ENCODE measurements around the gene SRSF12. TPM values are rescaled to one million over a fixed set of nuclear protein-coding genes. Genes with fewer than 3 reads are reported as not detected.
A peak's percentile ranks its signal among the peaks of the same experiment; 100 is the strongest.

Gene SRSF12
- total RNA-seq = 1 to 10 TPM in 1 of 3 donors, under 1 TPM in 1, not detected in 1; 0.98 to 1.8 TPM

GRCh38 chr6:89117211-89118108 lies at the start of gene SRSF12:
SRSF12 (minus strand) TSS chr6:89118071; CDS start chr6:89117887, 184 bp downstream.
- TF ChIP-seq CTCF (IDR thresholded peaks at IDR 0.05) (no peak), POLR2AphosphoS5 (IDR thresholded peaks at IDR 0.05) (no peak), POLR2A (IDR thresholded peaks at IDR 0.05) (no peak)
- peak within 1 kb of the TSS; percentile 15 to 51 for H3K27ac ChIP-seq
- no peaks in the 10 kb centered on the region for H3K27me3 ChIP-seq
- no peaks in the 10 kb centered on the region for H3K9me3 ChIP-seq
- no peak for DNase-seq (ENCODE audit: low spot score in 2 of 2)
- peak within 1 kb of the TSS; percentile 52 to 84 (median 70) for H3K4me3 ChIP-seq
- H3K4me1 ChIP-seq = no peaks in the 10 kb centered on the region
- no peaks in the 10 kb centered on the region for H3K36me3 ChIP-seq
- intact Hi-C loops (cut with DNase I; ENCODE audit: low total_unique reads) = no loop called here

GRCh38 chr6:89162047-89162371 lies 44.1 kb upstream of the SRSF12 start:
- intact Hi-C loops (cut with DNase I; ENCODE audit: low total_unique reads) = no loop called here

GRCh38 chr6:89161326-89162046 lies 43.6 kb upstream of the SRSF12 start:
- no peaks in the 10 kb centered on the region for H3K27me3 ChIP-seq
- peak overlapping the region; percentile 73 to 79 for H3K27ac ChIP-seq
- peak overlapping the region in 1 of 3 donors; percentile 6 for H3K4me3 ChIP-seq
- intact Hi-C loops (cut with DNase I; ENCODE audit: low total_unique reads) = no loop called here
- H3K4me1 ChIP-seq = no peaks in the 10 kb centered on the region
- no peak for TF ChIP-seq POLR2A (IDR thresholded peaks at IDR 0.05)
- TF ChIP-seq CTCF (IDR thresholded peaks at IDR 0.05) = no peak
- TF ChIP-seq POLR2AphosphoS5 (IDR thresholded peaks at IDR 0.05) = no peak
- H3K9me3 ChIP-seq = no peaks in the 10 kb centered on the region
- DNase-seq (ENCODE audit: low spot score in 2 of 2) = no peak
- H3K36me3 ChIP-seq = no peaks in the 10 kb centered on the region

More at GRCh38 chr6:89162047-89162371, 44.1 kb upstream of the SRSF12 start:
- Histone ChIP-seq H3K36me3 (no peaks in the 10 kb centered on the region), H3K4me1 (no peaks in the 10 kb centered on the region), H3K4me3 (peak overlapping the region in 1 of 3 donors; percentile 6), H3K9me3 (no peaks in the 10 kb centered on the region), H3K27ac (peak overlapping the region; percentile 73 to 79), H3K27me3 (no peaks in the 10 kb centered on the region)
- DNase-seq (ENCODE audit: low spot score in 2 of 2) = no peak
- TF ChIP-seq POLR2A (IDR thresholded peaks at IDR 0.05) (no peak), POLR2AphosphoS5 (IDR thresholded peaks at IDR 0.05) (no peak), CTCF (IDR thresholded peaks at IDR 0.05) (no peak)

DNA sequence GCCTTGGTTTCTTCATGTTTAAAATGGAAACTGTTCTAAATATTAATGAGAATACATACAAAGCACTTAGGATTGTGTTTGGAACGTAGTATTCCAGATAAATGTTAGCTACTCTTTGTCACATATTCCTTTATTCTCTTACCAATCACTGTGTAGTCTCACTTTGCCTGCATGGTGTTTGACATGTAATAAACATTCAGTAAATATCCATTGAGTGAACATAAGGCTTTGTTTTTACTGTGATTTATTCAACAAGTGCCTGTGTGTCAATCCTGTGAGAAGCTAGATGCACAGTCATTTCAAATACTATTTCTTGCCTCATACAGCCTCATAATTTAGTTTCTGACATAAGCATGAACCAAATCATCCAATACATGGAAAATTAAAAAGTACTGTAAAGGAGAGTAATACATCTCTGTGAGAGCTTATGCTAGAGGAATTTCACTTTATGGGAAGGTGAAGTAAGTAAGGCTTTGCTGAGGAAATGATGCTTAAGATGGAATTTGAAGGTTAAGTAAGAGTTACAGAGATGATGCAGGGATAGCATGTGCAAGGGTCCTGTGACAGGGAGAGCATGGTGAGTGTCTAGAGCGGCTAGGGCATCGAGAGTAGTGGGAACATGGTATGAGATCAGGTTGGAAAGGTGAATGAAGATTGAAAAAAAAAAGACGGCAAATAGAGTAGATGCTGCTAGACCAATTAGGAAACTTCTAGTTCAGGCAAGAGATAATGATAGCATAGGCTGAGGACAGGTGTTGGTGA lies 42.6 kb upstream of the SRSF12 start:
- TF ChIP-seq CTCF (IDR thresholded peaks at IDR 0.05) (no peak), POLR2A (IDR thresholded peaks at IDR 0.05) (no peak), POLR2AphosphoS5 (IDR thresholded peaks at IDR 0.05) (no peak)
- Histone ChIP-seq H3K36me3 (no peaks in the 10 kb centered on the region), H3K9me3 (no peaks in the 10 kb centered on the region), H3K4me1 (no peaks in the 10 kb centered on the region), H3K4me3 (no peak overlapping the region), H3K27me3 (no peaks in the 10 kb centered on the region), H3K27ac (peak overlapping the region; percentile 73 to 79)
- intact Hi-C loops (cut with DNase I; ENCODE audit: low total_unique reads) = no loop called here
- DNase-seq (ENCODE audit: low spot score in 2 of 2) = no peak
